Measurements from ENCODE around the gene ZFR2.
"Not testable (repeated sequence)": the region's sequence is repeated elsewhere in the genome, so short reads cannot be mapped to it uniquely, and the experiment has no call there.

ZFR2 gene

DNA sequence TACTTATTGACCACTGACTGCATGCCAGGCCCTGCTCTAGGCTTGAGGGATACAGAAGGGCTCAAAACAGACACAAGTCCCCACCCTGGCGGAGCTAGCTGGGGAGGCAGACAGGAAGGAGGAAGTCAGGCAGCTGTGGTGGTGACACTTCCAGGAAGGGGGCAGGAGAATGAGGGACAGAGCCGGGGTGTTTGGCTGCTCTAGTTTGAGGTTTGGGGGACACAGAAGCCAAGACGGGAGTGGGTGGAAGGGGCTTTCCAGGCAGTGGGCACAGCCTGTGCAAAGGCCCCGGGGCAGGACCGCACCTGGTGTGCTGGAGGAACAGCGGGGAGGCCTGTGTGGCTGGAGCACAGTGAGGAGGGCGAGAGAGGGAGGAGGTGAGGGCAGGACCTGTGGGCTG, 102.3 kb downstream of the ZFR2 start:
- H3K4me2 ChIP-seq (ENCODE audit: low read length) = no peak overlapping the region
- no peaks in the 10 kb centered on the region for H3K9me3 ChIP-seq (ENCODE audit: low read length)
- peaks cover 16% of the 10 kb centered on the region for H3K36me3 ChIP-seq (ENCODE audit: insufficient read depth, low read length)
- H3K79me2 ChIP-seq (ENCODE audit: insufficient read depth, low read length) = no peaks in the 10 kb centered on the region
- no peaks in the 10 kb centered on the region for H3K27me3 ChIP-seq (ENCODE audit: insufficient read depth, low read length)
- H2AFZ ChIP-seq (ENCODE audit: low read length) = no peak overlapping the region
- no peaks in the 10 kb centered on the region for H3F3A ChIP-seq (ENCODE audit: insufficient read depth, low read length)
- no peaks in the 10 kb centered on the region for H4K20me1 ChIP-seq (ENCODE audit: insufficient read depth, low read length)
- H3K4me3 ChIP-seq (ENCODE audit: low read depth, low read length, poor library complexity, severe bottlenecking) = no peak overlapping the region
- no peak overlapping the region for H3K9ac ChIP-seq (ENCODE audit: low read length)
- no peak for TF ChIP-seq CTCF (IDR thresholded peaks at IDR 0.05; ENCODE audit: low read length)
- TF ChIP-seq EZH2 (IDR thresholded peaks at IDR 0.05; ENCODE audit: borderline replicate concordance, low read length) = no peak
- H3K27ac ChIP-seq (ENCODE audit: low read depth, low read length, poor library complexity, severe bottlenecking) = no peak overlapping the region
- no peaks in the 10 kb centered on the region for H3K9me2 ChIP-seq (ENCODE audit: low read depth, low read length)
- H3K4me1 ChIP-seq (ENCODE audit: insufficient read depth, low read length, severe bottlenecking) = peaks cover 9% of the 10 kb centered on the region

DNA sequence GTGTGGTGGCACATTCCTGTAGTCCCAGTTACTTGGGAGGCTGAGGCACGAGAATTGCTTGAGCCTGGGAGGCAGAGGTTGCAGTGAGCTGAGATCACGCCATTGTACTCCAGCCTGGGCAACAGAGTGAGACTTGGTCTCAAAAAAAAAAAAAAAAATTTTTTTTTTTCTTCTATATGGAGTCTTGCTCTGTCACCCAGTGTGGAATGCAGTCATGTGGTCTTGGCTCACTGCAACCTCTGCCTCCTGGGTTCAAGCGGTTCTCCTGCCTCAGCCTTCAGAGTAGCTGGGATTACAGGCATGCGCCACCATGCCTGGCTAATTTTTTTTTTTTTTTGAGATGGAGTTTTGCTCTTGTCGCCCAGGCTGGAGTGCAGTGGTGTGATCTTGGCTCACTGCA, 103.1 kb downstream of the ZFR2 start:
- not testable (repeated sequence) for H3K9me2 ChIP-seq (ENCODE audit: low read depth, low read length); H3K4me3 ChIP-seq (ENCODE audit: low read depth, low read length, poor library complexity, severe bottlenecking); H3F3A ChIP-seq (ENCODE audit: insufficient read depth, low read length); H3K27me3 ChIP-seq (ENCODE audit: insufficient read depth, low read length); H3K27ac ChIP-seq (ENCODE audit: low read depth, low read length, poor library complexity, severe bottlenecking); H4K20me1 ChIP-seq (ENCODE audit: insufficient read depth, low read length); H3K4me2 ChIP-seq (ENCODE audit: low read length); H2AFZ ChIP-seq (ENCODE audit: low read length); H3K79me2 ChIP-seq (ENCODE audit: insufficient read depth, low read length); H3K9ac ChIP-seq (ENCODE audit: low read length); H3K9me3 ChIP-seq (ENCODE audit: low read length)
- Histone ChIP-seq H3K36me3 (ENCODE audit: insufficient read depth, low read length) (peaks cover 16% of the 10 kb centered on the region), H3K4me1 (ENCODE audit: insufficient read depth, low read length, severe bottlenecking) (peaks cover 12% of the 10 kb centered on the region)

DNA sequence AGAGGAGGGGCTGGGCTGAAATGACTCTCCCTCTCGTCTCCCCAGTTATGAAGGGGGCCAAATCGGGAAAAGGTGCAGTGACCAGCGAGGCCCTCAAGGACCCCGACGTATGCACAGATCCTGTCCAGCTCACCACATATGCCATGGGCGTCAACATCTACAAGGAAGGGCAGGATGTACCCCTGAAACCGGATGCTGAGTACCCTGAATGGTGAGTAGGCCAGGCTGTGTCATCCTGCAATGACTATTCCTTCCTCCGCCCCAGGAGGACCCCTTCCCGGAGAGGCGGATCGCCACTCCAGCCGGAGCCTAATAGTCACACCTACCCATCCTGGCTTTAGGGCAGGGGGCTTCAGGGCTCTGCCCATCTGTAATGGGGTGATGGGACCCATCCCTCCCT, 103.7 kb downstream of the ZFR2 start:
- H3K79me2 ChIP-seq (ENCODE audit: insufficient read depth, low read length) = no peaks in the 10 kb centered on the region
- H3F3A ChIP-seq (ENCODE audit: insufficient read depth, low read length) = no peaks in the 10 kb centered on the region
- no peak overlapping the region for H3K9ac ChIP-seq (ENCODE audit: low read length)
- H3K4me2 ChIP-seq (ENCODE audit: low read length) = no peak overlapping the region
- no peak overlapping the region for H2AFZ ChIP-seq (ENCODE audit: low read length)
- no peak overlapping the region for H3K27ac ChIP-seq (ENCODE audit: low read depth, low read length, poor library complexity, severe bottlenecking)
- H3K4me3 ChIP-seq (ENCODE audit: low read depth, low read length, poor library complexity, severe bottlenecking) = no peak overlapping the region
- H4K20me1 ChIP-seq (ENCODE audit: insufficient read depth, low read length) = no peaks in the 10 kb centered on the region
- no peaks in the 10 kb centered on the region for H3K9me2 ChIP-seq (ENCODE audit: low read depth, low read length)
- no peaks in the 10 kb centered on the region for H3K9me3 ChIP-seq (ENCODE audit: low read length)
- peaks cover 16% of the 10 kb centered on the region for H3K36me3 ChIP-seq (ENCODE audit: insufficient read depth, low read length)
- no peak for TF ChIP-seq CTCF (IDR thresholded peaks at IDR 0.05; ENCODE audit: low read length)
- TF ChIP-seq EZH2 (IDR thresholded peaks at IDR 0.05; ENCODE audit: borderline replicate concordance, low read length) = no peak
- no peaks in the 10 kb centered on the region for H3K27me3 ChIP-seq (ENCODE audit: insufficient read depth, low read length)
- H3K4me1 ChIP-seq (ENCODE audit: insufficient read depth, low read length, severe bottlenecking) = peaks cover 18% of the 10 kb centered on the region

Measured in OCI-LY1 (cell line).